Measurements from ENCODE around the gene LBHD2.
"Not testable (repeated sequence)": the region's sequence is repeated elsewhere in the genome, so short reads cannot be mapped to it uniquely, and the experiment has no call there.

The LBHD2 gene

DNA sequence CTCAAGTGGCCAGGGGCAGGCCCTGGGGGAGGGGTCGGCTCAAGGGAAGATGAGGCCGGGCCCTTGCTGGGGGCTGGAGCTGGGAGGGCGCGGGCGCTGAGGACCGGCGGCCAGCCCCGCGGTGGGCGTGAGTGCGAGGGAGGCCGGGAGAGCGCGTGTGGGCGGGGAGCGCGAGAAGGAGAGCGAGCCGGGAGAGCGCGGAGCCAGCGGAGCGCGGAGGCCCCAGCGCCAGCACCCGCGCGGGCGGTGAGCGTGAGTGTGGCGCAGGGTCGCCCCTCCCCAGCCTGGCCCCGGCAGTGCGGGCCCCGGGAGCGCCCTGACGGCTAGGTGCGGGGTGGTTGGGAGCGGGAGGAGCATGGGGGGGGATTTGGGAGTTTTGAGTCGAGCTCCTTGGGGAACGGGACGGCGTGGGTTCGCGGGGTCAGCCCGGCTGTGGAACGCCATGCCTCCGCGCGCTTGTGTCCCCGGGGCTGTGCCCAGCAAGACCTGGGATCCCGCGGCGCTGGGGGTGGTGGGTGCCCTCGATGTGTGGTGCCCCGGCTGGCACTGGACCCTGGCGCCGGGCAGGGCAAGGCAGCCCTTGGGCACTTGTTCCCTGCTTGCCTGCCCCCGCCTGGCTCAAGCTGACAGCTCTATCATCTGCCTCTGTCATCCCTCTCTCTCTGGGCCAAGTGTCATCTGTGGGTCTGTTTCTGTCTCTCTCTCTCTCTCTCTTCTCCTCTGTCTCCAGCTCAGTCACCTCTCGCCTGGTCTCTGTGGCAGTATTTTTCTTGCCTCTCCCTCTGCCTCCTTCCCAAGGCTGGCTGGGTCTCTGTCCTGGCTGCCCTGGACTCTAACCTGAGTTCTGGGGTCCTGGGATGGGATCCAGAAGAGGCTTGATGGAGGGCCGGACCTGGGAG is at the start of gene LBHD2:
TSS of gene LBHD2 (plus strand) at position 190 of the 899 bp plus-strand sequence. CDS start 1,803 bp downstream, outside the sequence.
- DNase-seq (ENCODE audit: low spot score) = no peak

DNA sequence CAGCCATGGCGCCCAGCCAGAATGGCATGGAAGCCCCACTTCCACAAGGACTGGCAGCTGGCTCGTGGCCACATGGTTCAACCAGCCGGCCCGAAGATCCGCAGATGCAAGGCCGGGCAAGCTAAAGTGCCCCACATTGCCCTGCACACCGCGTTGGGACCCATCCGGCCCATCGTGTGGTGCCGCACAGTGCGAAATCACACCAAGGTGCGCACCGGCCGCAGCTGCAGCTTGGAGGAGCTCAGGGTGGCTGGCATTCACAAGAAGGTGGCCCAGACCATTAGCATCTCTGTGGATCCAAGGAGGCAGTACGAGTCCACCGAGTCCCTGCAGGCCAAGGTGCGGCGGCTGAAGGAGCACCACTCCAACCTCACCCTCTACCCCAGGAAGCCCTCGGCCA is 42.5 kb upstream of the LBHD2 start:
- DNase-seq (ENCODE audit: low spot score) = no peak

DNA sequence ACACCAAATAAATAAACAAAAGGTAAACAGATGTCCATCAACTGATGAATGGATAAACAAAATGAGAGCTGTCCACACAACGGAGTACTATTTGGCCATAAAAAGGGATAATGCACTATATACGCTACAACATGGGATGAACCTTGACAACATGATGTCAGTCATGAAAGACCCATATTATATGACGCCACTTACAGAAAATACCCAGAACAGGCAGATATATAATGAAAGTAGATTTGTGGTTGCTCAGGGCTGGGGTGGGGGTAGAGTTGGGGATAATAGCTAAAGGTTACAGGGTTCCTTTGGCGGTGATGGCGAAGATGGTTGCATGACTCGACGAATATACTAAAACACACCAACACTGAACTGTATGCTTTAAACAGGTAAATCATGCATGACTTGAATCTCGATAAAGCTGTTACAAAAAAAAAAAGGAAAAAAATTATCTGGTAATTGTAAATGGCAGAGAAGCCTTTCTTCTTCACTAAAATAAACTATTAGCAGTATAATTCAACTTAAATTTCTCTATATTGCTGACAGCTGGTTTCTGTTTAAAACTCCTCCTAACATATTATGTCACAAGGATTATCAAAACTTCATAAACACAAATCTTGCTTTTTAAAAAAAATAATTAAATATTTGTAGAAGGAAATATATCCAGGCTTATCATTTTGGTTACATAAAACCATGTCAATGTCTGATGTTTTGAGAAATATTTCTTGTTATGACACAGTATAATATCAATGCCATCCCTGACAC is 40.6 kb upstream of the LBHD2 start:
- no peak for DNase-seq (ENCODE audit: low spot score)

DNA sequence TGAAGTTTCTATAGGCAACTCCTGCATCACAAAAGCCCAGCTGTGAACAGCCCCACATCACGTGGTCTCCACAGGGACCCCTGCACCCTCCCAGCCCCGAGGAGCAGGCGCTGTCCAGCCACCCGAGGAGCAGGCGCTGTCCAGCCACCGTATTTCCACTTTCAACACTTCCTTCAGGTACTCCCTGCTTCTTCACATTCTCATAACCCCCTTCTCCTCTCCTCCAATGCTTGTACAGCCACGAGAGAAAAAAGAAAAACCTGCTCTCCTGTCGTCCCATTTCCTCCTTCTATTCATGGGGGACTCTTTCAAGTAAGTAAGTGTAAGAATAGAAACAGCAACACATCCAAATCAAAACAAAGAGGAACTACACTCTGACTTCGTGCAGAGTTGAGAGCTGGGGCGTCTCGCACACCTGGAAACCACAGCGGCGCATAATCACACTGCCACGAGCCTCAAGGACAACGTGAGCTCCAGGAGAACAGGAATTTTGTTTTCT is 38.6 kb upstream of the LBHD2 start:
- DNase-seq (ENCODE audit: low spot score) = peak; percentile 40

DNA sequence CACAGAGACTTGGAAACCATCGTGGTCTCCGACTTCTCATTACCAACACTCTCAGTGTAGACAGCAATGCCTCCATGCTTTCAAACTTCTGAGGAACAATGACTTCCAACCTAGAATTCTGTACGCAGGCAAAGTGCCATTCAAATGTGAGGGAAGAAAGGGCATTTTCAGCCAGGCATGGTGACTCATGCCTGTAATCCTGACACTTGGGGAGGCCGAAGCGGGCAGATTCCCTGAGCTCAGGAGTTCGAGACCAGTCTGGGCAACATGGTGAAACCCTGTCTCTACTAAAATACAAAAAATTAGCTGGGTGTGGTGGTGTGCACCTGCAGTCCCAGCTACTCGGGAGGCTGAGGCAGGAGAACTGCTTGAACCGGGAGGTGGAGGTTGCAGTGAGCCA is 36.6 kb upstream of the LBHD2 start:
- DNase-seq (ENCODE audit: low spot score) = not testable (repeated sequence)

DNA sequence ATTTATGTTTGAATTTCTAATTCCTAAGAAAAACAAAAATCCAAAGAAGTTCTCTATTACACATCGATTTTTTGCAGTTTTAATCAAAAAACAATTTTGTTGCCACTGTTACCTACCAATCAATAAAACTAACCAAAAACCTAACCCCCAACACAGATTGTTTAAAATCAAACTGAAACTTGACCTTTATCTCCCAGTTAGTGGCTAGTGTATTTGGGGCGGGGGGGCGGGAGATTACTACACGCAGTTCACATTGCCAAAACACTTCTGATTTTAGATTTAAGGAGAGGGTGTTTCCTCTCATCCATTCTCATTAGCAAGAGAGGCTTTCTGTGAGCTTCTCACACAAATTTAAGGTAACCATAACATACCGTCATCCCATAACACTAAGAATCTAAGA is 33.1 kb upstream of the LBHD2 start:
- DNase-seq (ENCODE audit: low spot score) = no peak

DNA sequence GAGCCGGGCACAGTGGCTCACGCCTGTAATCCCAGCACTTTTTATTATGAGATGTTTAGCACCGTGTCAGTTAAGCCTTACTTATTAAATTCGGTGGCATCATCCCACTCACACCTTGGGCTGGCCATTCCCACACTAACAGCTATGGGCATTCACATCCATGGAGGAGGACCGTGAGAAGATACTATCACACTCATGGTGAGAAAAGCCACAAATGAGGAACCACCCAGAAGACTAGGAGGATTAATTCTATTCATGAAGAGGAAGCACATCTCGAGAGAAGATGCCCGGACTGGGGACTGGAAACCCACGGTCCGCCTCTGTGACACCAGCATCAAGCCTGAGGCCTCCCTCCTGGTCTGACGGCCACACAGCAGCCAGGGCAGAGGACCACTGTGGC is 31.6 kb upstream of the LBHD2 start:
- DNase-seq (ENCODE audit: low spot score) = no peak

DNA sequence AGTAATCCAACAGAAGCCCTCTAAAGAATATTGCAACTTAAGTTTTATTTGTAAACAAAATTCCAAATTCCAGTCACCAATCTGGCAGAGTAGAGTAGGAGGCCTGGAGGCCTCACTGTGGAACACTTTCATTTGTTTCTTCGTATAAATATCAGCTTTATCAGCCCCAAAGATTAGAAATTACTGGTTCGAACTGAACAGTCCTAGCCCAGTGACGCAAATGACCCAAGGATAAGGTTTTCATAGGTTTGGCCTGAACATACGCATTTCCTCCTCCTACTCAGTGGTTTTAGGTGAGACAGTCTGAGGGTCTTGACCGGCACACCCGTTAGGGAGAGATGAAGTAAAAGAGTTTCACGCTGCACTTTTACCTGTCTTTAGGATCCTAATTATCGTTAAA is 28.3 kb upstream of the LBHD2 start:
- DNase-seq (ENCODE audit: low spot score) = no peak

DNA sequence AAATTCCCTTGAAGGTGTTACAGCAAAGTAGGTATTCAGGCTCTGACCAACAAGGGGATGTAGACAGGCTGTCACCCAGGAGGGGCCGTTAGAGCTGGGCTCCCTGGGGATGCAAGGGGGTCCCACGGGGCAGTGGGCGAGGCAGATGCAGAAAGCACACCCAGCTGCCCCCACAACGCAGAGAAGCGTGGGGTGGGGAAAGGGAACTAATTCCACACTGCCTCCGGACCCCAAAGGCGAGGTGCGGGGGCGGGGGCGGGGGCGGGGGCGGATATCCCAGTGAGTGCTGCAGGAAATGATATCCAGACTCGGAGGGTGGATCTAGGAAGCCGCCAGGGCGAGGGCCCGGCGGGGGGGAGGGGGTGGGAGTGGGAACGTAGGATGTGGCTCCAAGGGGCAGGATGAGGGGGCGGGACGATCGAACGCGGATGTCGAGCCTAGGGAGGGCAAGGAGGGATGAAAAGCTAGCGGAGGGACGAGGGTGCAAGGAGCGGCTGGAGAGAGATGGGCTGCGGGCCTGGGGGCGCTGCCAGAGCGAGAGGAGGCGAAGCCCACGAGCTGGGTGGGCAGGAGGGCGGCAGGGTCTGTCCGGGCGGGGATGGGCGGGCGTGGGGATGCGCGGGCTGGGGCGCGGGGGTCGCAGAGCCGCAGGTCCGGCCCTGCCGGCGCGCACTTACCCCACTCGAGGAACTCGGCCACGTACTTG is 27.5 kb upstream of the LBHD2 start:
- no peak for DNase-seq (ENCODE audit: low spot score)

DNA sequence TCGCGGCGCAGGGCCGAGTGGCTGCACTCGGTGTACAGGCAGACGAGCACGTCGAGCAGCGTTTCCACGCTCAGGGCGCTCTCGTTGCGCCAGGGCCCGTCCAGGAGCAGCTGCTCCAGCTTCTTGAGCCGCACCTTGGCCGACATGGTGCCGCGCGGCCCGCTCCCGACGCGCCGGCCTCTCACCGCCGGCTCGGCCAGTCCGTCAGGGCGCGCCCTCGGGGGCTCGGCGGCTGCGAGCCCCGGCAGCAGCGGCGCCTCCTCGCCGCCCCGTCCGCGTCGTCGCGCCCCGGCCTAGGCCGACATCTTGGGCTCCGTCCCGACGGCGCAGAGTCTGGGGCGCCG is 27.0 kb upstream of the LBHD2 start:
- DNase-seq (ENCODE audit: low spot score) = peak; percentile 21

DNA sequence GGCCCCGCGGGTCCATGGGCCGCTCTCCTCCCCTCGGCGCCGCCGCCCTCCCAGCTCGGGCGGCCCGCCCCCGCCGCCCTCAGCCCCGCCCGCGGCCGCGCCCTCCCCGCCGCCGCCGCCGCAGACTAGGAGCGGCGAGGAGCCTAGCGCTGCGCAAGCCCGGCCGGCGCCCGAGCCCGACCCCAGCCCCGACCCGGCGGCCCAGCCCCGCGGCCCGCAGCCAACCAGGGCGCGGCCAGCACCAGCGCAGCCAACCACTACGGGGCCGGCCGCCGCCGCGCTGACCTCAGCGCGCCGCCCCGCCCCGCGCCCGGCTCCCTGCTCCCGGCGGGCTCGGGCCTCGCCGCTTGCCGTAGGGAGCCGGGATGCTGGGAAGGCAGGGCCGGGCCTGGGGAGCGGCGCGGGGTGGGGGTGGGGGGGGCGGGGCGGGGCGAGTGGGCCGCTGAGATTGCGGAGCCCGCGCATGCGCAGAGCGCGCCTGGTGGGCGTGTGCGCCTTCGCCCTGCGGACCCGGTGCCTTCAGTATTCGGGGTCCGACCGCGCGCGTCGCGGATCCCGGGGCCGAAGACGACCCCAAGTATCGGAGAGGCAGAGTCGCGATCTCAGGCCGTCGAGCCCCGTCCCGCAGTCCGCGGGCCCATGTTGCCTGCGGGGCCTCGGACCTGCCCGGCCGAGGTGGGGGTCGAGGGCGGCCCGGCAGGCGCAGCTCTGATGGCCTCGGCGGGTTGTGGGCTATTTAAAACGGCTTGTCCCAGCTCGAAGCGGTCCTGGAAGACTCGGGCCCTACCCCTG is 26.4 kb upstream of the LBHD2 start, which contains the start of gene CDC42BPB:
TSS of gene CDC42BPB (minus strand) at position 178 of the 792 bp plus-strand sequence. CDS start 376 bp downstream, outside the sequence.
- peak; percentile 76 for DNase-seq (ENCODE audit: low spot score)

DNA sequence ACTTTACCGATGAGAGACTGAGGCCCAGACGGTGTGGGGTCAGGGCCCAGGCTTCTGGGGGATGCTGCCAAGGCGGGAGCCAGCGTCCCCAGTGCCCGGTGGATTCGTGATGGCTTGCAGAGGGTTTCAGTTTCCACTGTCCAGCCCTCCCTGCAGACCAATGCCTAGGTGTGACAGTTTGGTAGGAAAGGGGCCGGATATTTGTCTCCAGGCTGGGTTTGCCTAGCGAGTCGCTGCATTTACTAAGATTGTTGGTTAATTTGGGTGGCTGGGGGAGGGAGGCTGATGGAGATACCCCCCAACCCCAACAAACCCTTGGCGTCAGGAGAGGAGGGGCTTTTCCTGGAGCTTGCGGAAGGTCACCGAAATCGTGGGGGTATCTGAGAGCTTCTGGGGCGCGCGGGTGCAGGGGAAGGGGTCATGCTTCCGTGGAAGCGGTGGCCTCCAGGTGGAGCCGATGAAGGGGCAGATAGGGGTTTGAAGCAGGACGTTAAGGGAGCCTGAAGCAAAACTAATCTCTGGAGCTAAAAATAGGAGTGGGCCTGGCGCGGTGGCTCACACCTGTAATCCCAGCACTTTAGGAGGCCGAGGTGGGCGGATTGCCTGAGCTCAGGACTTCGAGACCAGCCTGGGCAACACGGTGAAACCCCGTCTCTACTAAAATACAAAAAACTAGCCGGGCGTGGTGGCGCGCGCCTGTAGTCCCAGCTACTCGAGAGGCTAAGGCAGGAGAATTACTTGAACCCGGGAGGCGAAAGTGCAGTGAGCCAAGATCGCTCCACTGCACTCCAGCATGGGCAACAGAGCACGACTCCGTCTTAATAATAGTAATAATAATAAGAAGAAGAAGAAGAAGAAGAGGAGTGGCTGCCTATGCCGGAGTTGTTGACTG is 25.6 kb upstream of the LBHD2 start:
- DNase-seq (ENCODE audit: low spot score) = no peak

DNA sequence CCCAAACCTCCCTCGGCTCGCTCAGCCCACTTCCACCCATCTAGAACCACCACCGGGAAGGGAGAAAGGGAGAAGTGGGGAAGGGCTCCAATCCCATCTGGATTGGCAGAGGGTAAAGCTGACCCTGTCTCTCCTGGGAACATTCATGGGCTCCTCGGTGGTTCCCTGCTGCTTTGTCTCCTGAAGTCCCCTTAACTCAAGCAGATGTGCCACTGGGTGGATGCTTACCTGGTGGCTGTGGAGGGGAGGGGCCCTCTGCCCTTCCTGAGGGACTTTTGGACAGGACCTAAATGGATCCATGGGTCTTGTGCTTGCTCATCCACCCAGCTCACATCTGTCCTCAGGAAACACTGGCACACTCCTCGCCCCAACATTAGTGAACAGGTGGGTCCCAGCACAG is 24.5 kb upstream of the LBHD2 start:
- DNase-seq (ENCODE audit: low spot score) = no peak

DNA sequence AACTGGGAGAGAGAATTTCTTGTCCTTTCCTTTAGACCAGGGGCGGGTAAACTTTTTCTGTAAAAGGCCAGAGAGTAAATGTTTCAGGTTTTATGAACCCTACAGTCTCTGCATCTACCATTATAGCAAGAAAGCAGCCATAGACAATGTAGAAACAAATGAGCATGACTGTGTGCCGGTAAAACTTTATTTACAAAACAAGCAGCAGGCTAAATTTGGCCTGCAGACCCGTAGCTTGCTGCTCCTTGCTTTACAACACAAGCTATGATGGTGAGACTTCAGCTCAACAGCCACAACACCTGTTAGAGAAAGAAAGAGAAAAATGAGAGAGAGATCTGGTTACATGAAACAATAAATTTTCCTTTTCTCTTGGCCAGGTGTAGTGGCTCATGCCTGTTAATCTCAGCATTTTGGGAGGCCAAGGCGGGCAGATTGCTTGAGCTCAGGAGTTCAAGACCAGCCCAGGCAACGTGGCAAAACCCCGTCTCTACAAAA is 22.5 kb upstream of the LBHD2 start:
- no peak for DNase-seq (ENCODE audit: low spot score)

DNA sequence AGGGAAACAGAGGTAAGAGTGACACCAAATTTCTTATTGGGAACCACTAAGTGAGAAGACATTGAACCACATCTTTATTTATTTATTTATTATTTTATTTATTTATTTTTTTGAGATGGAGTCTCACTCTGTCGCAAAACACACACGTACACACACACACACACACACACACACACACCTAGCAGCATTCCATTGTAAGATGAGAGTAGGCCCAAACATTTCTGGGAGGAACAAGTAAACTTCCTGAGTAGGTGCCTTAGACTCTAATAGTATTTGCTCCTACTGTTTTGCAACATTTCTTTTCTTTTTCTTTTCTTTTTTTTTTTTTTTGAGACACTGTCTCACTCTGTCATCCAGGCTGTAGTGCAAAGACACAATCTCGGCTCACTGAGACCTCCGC is 19.6 kb upstream of the LBHD2 start:
- DNase-seq (ENCODE audit: low spot score) = no peak

DNA sequence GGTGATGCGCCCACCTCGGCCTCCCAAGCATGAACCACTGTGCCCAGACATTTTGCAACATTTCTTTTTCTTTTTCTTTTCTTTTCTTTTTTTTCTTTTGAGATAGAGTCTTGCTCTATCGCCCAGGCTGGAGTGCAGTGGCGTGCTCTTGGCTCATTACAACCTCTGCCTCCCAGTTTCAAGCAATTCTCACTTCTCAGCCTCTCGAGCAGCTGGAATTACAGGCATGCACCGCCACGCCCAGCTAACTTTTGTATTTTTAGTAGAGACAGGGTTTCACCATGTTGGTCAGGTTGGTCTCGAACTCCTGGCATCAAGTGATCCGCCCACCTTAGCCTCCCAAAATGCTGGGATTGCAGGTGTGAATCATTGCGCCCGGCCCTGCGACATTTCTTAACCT is 19.0 kb upstream of the LBHD2 start:
- no peak for DNase-seq (ENCODE audit: low spot score)

DNA sequence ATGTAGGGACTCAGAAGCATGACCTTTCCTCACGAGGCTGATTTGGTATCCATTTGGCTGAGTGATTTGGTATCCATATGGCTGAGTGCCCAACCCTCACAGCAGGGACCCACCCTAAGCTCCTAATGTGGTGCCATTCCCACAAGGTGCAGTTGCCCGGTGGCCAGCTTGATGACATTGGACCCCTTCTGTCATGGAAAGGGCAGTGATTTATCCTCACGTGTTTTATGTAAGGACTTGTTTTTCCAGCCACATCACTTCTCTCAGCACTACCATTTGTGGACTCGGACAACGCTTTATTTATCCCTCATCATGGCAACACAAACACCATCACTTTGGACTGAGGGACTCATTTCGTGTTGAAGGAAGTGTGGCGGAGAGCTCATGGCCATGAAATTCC is 18.1 kb upstream of the LBHD2 start:
- no peak for DNase-seq (ENCODE audit: low spot score)

DNA sequence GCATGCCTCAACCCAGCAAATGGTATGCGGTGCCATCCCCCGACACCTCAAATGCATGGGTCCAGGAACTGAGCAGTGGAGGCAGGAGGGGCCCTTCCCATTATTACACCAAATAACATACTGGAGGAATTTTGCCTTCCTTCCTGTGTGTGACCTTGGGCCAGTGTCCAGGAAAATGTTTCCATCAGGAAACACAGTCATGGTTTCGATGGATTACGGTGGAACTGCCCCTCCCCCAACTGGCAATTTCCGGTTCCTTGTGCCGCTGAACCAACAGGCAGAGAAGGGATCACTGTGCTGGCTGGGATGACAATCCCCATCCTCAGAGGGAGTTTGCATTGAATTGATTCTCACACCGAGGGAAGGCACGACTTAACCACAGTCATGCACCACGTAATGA is 17.6 kb upstream of the LBHD2 start:
- DNase-seq (ENCODE audit: low spot score) = no peak

DNA sequence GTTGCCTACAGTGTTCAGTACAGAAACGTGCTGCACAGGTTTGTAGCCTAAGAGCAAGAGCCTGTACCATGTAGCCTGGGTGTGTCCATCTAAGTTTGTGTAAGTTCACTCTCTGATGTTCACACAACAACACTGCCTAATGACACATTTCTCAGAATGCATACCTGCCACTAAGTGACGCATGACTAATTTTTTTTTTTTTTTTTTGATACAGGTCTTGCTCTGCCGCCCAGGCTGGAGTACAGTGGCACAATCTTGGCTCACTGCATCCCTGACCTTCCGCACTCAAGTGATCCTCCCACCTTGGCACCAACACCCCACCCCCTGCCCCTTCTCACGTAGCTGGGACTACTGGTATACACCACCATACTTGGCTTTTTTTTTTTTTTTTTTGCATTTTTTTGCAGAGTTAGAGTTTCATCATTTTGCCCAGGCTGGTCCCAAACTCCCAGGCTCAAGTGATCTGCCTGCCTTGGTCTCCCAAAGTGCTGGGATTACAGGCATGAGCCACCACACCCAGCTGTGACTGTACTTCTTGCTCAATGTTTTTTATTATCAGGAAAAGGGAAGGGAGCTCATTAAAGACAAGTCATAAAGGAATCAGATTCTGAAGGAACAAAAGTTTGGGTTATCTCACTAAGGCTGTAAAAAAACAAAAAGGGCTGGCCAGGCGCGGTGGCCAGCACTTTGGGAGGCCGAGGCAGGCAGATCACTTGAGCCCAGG is 16.6 kb upstream of the LBHD2 start:
- no peak for DNase-seq (ENCODE audit: low spot score)

Measured in germinal center (tissue), 1 donor.